ENCODE results near the gene SLC23A2.
"Not testable (repeated sequence)": the region's sequence is repeated elsewhere in the genome, so short reads cannot be mapped to it uniquely, and the experiment has no call there.

The SLC23A2 gene

DNA sequence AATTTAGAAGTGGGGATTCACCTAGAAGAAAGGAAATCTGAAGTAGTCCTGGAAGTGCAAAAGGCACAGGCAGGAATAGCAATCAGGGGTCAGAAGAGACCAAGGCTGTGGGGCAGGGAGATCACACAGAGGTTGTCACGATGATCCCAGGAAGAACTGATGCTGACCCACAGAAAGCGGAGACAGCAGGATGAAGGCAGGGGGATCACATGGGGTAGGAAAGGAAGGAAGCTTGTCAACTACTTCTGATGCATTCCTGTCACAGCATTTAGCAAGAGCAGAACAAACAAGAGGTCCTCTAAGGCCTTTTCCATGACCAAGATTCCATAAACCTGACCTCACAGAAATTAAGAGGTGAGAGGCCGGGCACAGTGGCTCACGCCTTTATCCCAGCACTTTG lies 79.1 kb downstream of the SLC23A2 start:
- no peak overlapping the region for H3K4me3 ChIP-seq (ENCODE audit: low read depth, low read length)
- DNase-seq (ENCODE audit: low read depth): no peak
- TF ChIP-seq, protein P1, sequence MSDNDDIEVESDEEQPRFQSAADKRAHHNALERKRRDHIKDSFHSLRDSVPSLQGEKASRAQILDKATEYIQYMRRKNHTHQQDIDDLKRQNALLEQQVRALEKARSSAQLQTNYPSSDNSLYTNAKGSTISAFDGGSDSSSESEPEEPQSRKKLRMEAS (IDR thresholded peaks at IDR 0.05; ENCODE audit: low read depth, low read length): no peak
- TF ChIP-seq POLR2A (IDR thresholded peaks at IDR 0.05; ENCODE audit: extremely low read depth, insufficient read length): no peak
- TF ChIP-seq CTCF (IDR thresholded peaks at IDR 0.05; ENCODE audit: low read depth, low read length): no peak
- TF ChIP-seq MYC (IDR thresholded peaks at IDR 0.05; ENCODE audit: low read depth, low read length): no peak

DNA sequence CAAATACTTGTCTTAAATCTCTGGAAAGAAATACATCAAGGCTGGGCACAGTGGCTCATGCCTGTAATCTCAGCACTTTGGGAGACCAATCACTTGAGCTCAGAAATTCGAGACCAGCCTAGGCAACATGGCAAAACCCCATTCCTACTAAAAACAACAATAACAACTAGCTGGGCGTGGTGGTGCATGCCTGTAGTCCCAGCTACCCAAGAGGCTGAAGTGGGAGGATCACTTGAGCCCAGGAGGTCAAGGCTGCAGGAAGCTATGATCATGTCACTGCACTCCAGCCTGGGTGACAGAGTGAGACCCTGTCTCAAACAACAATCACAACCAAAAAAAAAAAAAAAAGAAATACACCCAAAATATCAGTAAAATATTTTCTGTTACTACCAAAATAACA lies 80.0 kb downstream of the SLC23A2 start:
- not testable (repeated sequence) for H3K4me3 ChIP-seq (ENCODE audit: low read depth, low read length); DNase-seq (ENCODE audit: low read depth)

GRCh38 chr20:4920655-4921054 lies 80.7 kb downstream of the SLC23A2 start:
- no peak for DNase-seq (ENCODE audit: low read depth)
- TF ChIP-seq POLR2A (IDR thresholded peaks at IDR 0.05; ENCODE audit: extremely low read depth, insufficient read length) (no peak), CTCF (IDR thresholded peaks at IDR 0.05; ENCODE audit: low read depth, low read length) (no peak), MYC (IDR thresholded peaks at IDR 0.05; ENCODE audit: low read depth, low read length) (no peak)
- TF ChIP-seq, protein P1 (IDR thresholded peaks at IDR 0.05; ENCODE audit: low read depth, low read length): no peak
- H3K4me3 ChIP-seq (ENCODE audit: low read depth, low read length): no peak overlapping the region

GRCh38 chr20:4920131-4920530 lies 81.2 kb downstream of the SLC23A2 start:
- DNase-seq (ENCODE audit: low read depth): no peak
- no peak overlapping the region for H3K4me3 ChIP-seq (ENCODE audit: low read depth, low read length)
- TF ChIP-seq CTCF (IDR thresholded peaks at IDR 0.05; ENCODE audit: low read depth, low read length) (no peak), POLR2A (IDR thresholded peaks at IDR 0.05; ENCODE audit: extremely low read depth, insufficient read length) (no peak), MYC (IDR thresholded peaks at IDR 0.05; ENCODE audit: low read depth, low read length) (no peak)
- TF ChIP-seq, protein P1 (IDR thresholded peaks at IDR 0.05; ENCODE audit: low read depth, low read length): no peak

DNA sequence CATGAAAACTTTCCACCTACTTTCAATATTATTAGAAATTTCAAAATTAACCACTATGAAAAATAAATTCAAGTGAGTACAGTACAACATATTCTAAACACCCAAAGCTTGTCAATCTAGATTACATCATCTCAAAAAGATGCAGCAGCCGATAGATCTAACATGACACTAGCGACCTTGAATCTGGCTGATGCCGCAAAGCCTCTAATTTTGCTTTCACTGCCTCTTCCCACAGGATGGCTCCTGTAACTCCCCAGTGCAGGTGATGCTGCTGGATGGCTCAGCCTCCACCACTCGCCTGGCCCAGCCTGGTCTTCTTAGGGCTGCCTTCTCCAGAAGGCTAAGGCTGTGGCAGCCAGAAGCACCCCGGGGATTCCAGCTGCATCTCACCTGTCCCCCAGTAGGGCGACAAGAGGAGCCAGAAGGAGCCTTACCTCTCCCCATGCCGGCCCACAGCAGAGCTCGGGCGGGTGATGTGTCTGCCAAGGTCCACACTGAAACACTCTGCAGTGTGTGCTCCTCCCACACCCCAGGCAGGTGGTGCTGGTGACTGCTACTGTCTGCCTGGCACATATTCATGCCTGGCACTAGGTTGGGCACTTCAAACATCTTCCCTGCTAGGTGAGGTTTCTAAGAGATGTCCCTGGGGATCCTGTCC lies 82.1 kb downstream of the SLC23A2 start:
- DNase-seq (ENCODE audit: low read depth): no peak
- TF ChIP-seq, protein P1 (IDR thresholded peaks at IDR 0.05; ENCODE audit: low read depth, low read length): no peak
- TF ChIP-seq POLR2A (IDR thresholded peaks at IDR 0.05; ENCODE audit: extremely low read depth, insufficient read length) (no peak), CTCF (IDR thresholded peaks at IDR 0.05; ENCODE audit: low read depth, low read length) (no peak), MYC (IDR thresholded peaks at IDR 0.05; ENCODE audit: low read depth, low read length) (no peak)
- H3K4me3 ChIP-seq (ENCODE audit: low read depth, low read length): no peak overlapping the region

DNA sequence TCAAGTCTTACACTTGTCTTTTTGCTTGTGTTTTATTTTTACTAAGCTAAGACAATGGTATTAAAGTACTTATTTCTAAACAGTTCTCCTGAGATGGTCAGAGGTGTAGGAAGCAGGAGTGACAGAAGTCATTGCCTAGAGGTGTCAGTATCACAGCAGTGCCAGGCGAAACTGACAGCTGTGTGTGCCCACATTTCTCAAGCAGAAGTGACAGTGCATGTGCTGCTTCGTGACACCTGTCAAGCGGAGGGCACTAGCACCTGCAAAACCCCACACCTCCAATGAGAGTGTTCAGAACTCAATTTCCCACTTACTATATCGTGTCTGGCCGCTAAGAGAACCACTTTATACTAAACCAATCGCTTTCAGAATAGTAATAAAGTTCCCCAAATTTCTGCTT lies 82.8 kb downstream of the SLC23A2 start:
- no peak overlapping the region for H3K4me3 ChIP-seq (ENCODE audit: low read depth, low read length)
- no peak for TF ChIP-seq MYC (IDR thresholded peaks at IDR 0.05; ENCODE audit: low read depth, low read length)
- TF ChIP-seq, protein P1 (IDR thresholded peaks at IDR 0.05; ENCODE audit: low read depth, low read length): no peak
- no peak for TF ChIP-seq POLR2A (IDR thresholded peaks at IDR 0.05; ENCODE audit: extremely low read depth, insufficient read length)
- no peak for TF ChIP-seq CTCF (IDR thresholded peaks at IDR 0.05; ENCODE audit: low read depth, low read length)
- no peak for DNase-seq (ENCODE audit: low read depth)

Data from NB4 (cell line).